ENCODE results near the gene PTHLH. TPM values are rescaled to one million over a fixed set of nuclear protein-coding genes. Genes with fewer than 3 reads are reported as not detected.

PTHLH gene
- total and polyA plus RNA-seq, 2 donors (not counting 1 experiment from before 2014, with no cell fraction given) = not detected

DNA sequence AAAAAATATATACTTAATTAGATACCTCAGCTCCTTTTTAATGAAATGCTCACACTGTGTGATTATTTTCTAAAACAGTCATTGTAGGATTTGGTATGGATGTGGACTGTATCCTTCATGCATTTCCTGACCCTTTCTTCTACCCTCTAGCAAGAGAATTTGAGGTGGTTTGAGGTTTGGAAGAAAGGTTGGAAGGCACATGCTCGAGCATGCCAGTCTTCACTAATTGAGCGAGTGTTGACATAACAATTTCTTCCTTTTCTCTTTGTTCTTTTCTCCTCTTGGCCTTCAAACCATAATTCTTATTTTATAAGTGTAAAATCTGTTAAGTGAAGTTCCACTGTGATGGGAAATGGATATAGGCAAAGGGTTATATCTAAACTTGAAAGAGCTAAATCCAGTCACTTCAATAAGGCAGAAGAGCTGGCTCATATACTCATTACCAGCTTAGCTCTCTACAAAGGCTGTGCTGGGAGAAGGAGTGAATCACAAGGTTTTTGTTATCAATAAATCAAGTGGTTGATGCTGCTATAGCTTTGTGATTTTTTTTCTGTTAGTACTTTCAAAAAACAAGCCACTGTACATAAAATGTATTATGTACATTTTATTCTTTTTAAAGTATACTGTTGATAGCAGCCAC is 16.2 kb upstream of the PTHLH start:
- no peaks in the 10 kb centered on the region for H4K20me1 ChIP-seq (ENCODE audit: control insufficient read depth, insufficient read depth, low read length, poor library complexity, severe bottlenecking)
- Mint-ChIP-seq H3K4me1 (no peaks in the 10 kb centered on the region), H3K27me3 (peaks cover 7% of the 10 kb centered on the region), H3K27ac (no peak overlapping the region), H3K4me3 (no peak overlapping the region), H3K9me3 (ENCODE audit: insufficient read depth) (no peaks in the 10 kb centered on the region)
- H3K27ac ChIP-seq (ENCODE audit: low read length in 2 of 2) = no peak overlapping the region
- ChIA-PET CTCF (no interaction called here), POLR2A (no interaction called here)
- no peaks in the 10 kb centered on the region for H3K79me2 ChIP-seq (ENCODE audit: control insufficient read depth, insufficient read depth, low read length)
- DNase-seq (no peak), ATAC-seq (ENCODE audit: low read depth) (no peak)
- H3K4me2 ChIP-seq (replicated peaks; ENCODE audit: low read depth, low read length, poor library complexity, severe bottlenecking) = no peak overlapping the region
- no peak overlapping the region for H3K4me3 ChIP-seq (ENCODE audit: control extremely low read depth in 1 of 5, extremely low read depth in 1 of 5, insufficient read depth in 1 of 5, low read depth in 2 of 5, low read length in 4 of 5)
- H3K36me3 ChIP-seq (replicated peaks in 1 of 2; ENCODE audit: control extremely low read depth in 1 of 2, control insufficient read depth in 1 of 2, extremely low read depth in 1 of 2, insufficient read depth in 2 of 2, low read length in 1 of 2) = no peaks in the 10 kb centered on the region
- H2AFZ ChIP-seq (ENCODE audit: insufficient read depth, low read depth, low read length, poor library complexity, severe bottlenecking) = no peak overlapping the region
- no peak for TF ChIP-seq CTCF (IDR thresholded peaks at IDR 0.05)
- TF ChIP-seq EZH2 (IDR thresholded peaks at IDR 0.05; ENCODE audit: borderline replicate concordance, insufficient read depth, low read depth, low read length, poor library complexity, severe bottlenecking) = no peak
- peaks cover 0 to 5% (median 1%) of the 10 kb centered on the region in 3 donors for H3K9me3 ChIP-seq (ENCODE audit: control extremely low read depth in 1 of 3, control insufficient read depth in 2 of 3, insufficient read depth in 1 of 3, low read length in 2 of 3)
- H3K4me1 ChIP-seq (ENCODE audit: control insufficient read depth in 2 of 2, insufficient read depth in 2 of 2, low read length in 2 of 2) = no peaks in the 10 kb centered on the region
- peaks cover 0 to 4% (median 0%) of the 10 kb centered on the region in 4 experiments for H3K27me3 ChIP-seq (replicated peaks in 1 of 4; ENCODE audit: control extremely low read depth in 1 of 4, control insufficient read depth in 3 of 4, insufficient read depth in 4 of 4, low read length in 3 of 4)
- WGBS (ENCODE audit: insufficient coverage) = no CpG with 5 or more reads among the region's 2 CpGs
- no peak overlapping the region for H3K9ac ChIP-seq (ENCODE audit: low read length)
- intact Hi-C loops (cut with micrococcal nuclease) = no loop called here

DNA sequence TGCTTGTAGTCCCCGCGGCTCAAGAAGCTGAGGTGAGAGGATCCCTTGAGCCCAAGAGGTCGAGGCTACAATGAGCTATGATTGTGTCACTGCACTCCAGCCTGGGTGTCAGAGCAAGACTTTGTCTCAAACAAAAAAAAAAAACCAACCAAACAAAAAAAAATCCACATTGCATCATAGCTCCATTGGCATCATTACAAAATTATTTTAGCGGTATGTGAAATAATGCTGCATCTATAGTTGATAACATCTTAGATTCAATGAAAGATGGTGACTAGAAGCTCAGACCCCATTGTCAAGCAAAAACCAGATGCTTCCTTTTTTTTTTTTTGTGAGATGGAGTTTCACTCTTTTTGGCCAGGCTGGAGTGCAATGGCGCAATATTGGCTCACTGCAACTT is 14.8 kb upstream of the PTHLH start:
- H3K36me3 ChIP-seq (replicated peaks in 1 of 2; ENCODE audit: control extremely low read depth in 1 of 2, control insufficient read depth in 1 of 2, extremely low read depth in 1 of 2, insufficient read depth in 2 of 2, low read length in 1 of 2) = no peaks in the 10 kb centered on the region
- H3K27ac ChIP-seq (ENCODE audit: low read length in 2 of 2) = no peak overlapping the region
- H3K4me3 ChIP-seq (ENCODE audit: control extremely low read depth in 1 of 5, extremely low read depth in 1 of 5, insufficient read depth in 1 of 5, low read depth in 2 of 5, low read length in 4 of 5) = no peak overlapping the region
- ChIA-PET POLR2A (no interaction called here), CTCF (no interaction called here)
- no peak for ATAC-seq (ENCODE audit: low read depth)
- H3K27ac Mint-ChIP-seq = no peak overlapping the region
- no peaks in the 10 kb centered on the region for H3K4me1 ChIP-seq (ENCODE audit: control insufficient read depth in 2 of 2, insufficient read depth in 2 of 2, low read length in 2 of 2)
- H3K27me3 Mint-ChIP-seq = peaks cover 20% of the 10 kb centered on the region
- H3K79me2 ChIP-seq (ENCODE audit: control insufficient read depth, insufficient read depth, low read length) = no peaks in the 10 kb centered on the region
- H3K4me1 Mint-ChIP-seq = no peaks in the 10 kb centered on the region
- peaks cover 0 to 5% (median 3%) of the 10 kb centered on the region in 3 donors for H3K9me3 ChIP-seq (ENCODE audit: control extremely low read depth in 1 of 3, control insufficient read depth in 2 of 3, insufficient read depth in 1 of 3, low read length in 2 of 3)
- DNase-seq = no peak
- 60% methylated on average over 3 of the region's 5 CpGs for WGBS (ENCODE audit: insufficient coverage)
- H3K9ac ChIP-seq (ENCODE audit: low read length) = no peak overlapping the region
- H3K9me3 Mint-ChIP-seq (ENCODE audit: insufficient read depth) = no peaks in the 10 kb centered on the region
- H2AFZ ChIP-seq (ENCODE audit: insufficient read depth, low read depth, low read length, poor library complexity, severe bottlenecking) = no peak overlapping the region
- H3K4me3 Mint-ChIP-seq = no peak overlapping the region
- intact Hi-C loops (cut with micrococcal nuclease) = no loop called here
- H3K27me3 ChIP-seq (replicated peaks in 1 of 4; ENCODE audit: control extremely low read depth in 1 of 4, control insufficient read depth in 3 of 4, insufficient read depth in 4 of 4, low read length in 3 of 4) = peaks cover 0 to 4% (median 0%) of the 10 kb centered on the region in 4 experiments
- H3K4me2 ChIP-seq (replicated peaks; ENCODE audit: low read depth, low read length, poor library complexity, severe bottlenecking) = no peak overlapping the region
- no peaks in the 10 kb centered on the region for H4K20me1 ChIP-seq (ENCODE audit: control insufficient read depth, insufficient read depth, low read length, poor library complexity, severe bottlenecking)
- no peak for TF ChIP-seq EZH2 (IDR thresholded peaks at IDR 0.05; ENCODE audit: borderline replicate concordance, insufficient read depth, low read depth, low read length, poor library complexity, severe bottlenecking)
- TF ChIP-seq CTCF (IDR thresholded peaks at IDR 0.05) = no peak

Measured in B cell (primary cell).